NCI-H2029 treated with DMSO at 0.1 percent for 48 hours (cell line): ENCODE measurements around the gene SKOR1.

ENCODE experiments used
- DNase-seq: peaks from one replicate; lab custom pipeline; 2025; lab: John Stamatoyannopoulos, UW

The SKOR1 gene

DNA sequence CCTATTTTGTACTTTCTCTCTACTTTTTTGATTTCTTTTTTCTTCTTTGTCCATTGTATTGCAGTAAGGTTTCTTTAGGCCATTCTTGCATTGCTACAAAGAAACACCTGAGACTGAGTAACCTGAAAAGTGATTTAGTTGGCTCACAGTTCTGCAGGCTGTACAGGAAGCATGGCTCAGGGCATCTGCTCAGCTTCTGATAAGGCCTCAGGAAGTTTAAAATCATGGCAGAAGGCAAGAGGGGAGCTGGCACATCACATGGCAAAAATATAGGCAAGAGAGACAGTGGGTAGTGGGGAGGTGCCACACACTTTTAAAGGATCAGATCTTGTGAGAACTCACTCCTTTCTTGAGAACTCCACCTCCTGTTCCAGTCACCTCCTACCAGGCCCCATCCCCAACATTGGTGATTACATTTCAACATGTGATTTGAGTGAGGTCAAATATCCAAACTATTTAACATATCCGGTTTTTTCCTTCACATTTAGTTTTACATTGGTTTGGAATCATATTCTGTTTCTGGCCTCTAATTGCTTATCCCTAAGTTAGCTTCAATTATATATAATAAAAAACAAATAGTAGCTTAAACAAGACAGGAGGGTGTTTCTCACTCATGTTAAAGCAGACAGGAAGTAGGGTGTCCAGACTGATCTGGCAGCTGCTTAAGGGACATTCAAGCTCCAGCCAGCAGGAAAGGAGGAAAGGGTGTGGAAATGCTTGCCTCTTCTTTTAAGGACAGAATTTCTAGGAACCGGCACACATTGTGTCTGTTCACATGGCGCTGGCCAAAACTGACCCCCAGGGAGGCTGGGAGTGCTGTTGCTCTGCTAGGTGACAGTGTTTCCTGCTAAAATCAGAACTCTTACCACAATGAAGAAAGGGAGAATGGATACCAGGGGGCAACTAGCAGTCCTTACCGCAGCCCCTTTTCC lies 28.8 kb upstream of the SKOR1 start:
- no peak for DNase-seq

GRCh38 chr15:67799801-67800205 lies 25.5 kb upstream of the SKOR1 start:
- no peak for DNase-seq

GRCh38 chr15:67801142-67801541 lies 24.2 kb upstream of the SKOR1 start:
- DNase-seq = no peak

- DNase-seq = no peak
Measured at GRCh38 chr15:67801926-67802914, 23.1 kb upstream of the SKOR1 start.

DNA sequence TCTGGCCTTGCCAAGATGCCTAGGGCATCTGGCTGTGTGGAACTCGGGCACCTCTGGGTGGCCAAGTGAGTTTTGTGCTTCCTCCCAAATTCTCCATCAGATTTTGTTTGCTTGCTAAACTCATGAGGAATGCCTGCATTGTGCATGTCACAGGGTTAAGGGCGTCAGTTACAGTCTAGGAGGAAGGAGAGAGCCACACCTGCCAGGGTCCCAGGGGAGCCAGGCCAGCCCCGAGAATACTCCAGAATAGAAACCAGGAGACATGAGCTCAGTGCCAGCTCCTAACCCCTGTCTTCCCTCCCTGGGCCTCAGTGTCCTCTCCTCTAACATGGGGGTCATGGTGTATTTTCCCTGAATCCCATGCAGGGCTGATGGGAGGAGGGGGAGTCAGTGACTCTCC lies 22.0 kb upstream of the SKOR1 start:
- DNase-seq = no peak

GRCh38 chr15:67803996-67804843 lies 21.1 kb upstream of the SKOR1 start:
- DNase-seq = no peak

DNA sequence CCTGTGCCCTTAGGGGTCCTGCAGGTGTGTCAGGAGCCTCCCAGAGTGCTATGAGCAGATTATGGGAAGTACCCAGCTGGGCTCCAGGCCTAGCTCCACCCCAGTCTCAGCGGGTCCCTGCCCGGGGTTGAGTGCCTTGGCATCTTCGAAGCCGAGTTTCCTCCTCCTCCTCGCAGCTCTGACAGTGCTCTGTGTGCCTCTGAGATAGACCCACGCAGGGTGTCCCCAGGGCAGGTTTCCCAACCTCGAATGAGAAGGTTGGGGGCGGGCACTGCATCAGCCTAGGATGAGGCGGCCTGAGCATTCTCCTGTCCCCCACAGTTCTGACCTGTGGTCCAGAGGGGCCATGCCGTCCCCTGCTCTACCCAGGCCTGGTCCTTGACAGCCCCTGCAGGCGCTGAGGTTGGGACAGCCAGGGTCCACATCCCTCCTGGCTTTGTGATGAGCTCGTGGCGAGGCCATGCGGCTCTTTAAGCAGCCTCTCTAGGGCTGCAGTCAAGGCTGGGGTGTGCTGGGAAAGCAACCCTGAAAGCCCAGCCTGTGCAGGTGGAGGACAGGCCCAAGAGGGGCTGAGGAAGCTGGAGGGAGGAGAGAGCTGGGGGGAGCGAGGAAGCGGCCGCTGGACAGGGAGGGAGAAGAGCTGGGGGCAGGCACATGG lies 20.2 kb upstream of the SKOR1 start:
- no peak for DNase-seq

DNA sequence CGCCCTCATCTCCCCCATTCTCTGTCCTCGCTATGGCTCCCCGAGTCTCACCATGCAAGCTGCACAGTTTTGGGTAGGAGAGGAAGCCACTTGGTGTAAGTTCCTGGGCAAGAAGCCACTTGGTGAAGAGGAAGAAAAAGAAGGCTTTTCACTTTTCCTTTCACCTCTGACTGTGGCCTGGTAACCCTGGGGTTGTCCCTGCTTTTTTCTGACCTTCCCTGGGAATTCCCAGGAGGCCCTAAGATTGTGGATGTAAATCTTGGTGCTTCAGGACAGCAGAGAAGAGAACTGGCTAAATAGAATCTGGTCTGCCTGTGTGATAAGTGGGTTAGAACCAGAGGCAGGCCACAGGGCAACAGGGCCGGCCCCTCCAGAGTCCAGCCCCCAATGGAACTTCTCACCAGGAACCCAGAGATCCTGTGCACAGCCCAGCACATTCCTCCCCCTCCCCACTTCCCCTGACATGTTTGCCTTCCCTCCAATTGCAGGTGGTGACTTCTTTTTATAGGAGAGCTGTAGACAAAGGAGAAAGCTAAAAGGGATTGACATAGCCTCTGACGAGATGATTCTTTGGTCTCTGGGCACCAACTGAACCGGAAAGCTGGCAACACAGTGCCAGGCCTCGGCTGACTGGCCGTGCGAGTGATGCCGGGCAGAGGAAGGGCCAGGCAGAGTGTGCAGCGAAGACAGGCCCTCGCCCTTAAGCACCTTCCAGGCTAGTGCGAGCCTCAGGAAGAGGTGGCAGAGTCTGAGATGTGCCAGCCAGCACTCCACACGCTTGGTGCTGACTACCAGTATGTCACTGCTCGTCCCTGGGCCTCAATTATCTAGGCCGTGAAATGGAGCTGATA lies 19.4 kb upstream of the SKOR1 start:
- no peak for DNase-seq

- no peak for DNase-seq
Measured at GRCh38 chr15:67806536-67806935, 18.8 kb upstream of the SKOR1 start.

GRCh38 chr15:67807141-67807540 lies 18.2 kb upstream of the SKOR1 start:
- DNase-seq = no peak

DNA sequence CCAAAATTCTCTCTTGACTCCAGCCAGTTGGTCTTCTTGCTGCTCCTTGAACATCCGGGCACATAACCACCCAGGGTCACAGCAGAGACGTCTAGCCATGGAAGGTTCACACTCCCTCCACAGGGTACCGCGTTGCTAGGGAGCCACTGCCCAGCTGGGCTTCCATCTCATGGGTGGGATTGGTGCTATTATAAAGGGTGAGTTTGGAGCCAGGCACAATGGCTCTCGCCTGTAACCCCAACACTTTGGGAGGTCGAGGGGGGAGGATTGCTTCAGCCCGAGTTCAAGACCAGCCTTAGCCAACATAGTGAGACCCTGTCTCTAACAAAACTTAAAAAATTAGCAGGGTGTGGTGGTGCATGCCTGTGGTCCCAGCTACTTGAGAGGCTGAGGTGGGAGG lies 17.5 kb upstream of the SKOR1 start:
- DNase-seq = no peak

DNA sequence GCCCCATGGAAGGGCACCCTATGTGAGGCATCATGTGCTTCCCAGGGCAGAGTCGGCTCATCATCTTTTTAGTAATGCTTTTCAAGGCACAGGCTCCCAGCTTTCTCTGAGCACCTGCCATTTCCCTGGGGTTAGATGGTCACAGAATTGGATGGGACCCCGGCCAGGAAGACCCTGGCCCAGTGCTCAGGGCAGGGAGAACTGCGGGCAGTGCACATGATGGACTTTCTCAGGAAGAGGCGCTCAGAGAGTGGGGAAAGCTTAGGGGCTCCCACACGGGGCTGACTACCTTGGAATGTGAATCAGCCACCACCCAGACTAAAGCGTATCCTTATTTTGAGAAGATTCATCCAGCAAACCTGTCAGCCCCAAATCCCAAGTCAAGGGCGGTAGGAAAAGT lies 16.5 kb upstream of the SKOR1 start:
- no peak for DNase-seq

DNA sequence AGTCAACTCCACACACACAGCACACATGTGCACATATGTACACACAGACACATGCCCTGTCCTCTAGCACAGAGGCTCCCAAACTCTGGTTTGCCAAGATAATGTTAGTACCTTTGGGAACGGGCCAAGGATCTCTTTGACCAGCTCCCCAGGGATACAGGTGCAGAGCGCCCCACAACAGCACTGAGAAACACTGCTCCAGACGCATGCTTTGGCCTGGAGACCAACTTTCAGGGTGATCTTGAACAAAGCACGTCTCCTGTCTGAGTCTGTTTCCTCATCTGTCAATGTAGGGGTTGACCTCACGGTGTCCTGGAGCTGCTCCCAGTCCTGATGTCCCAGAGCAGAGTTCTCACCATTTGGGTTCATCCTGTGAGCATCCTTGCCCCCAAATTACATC lies 15.9 kb upstream of the SKOR1 start:
- no peak for DNase-seq

GRCh38 chr15:67809866-67810265 lies 15.4 kb upstream of the SKOR1 start:
- no peak for DNase-seq

DNA sequence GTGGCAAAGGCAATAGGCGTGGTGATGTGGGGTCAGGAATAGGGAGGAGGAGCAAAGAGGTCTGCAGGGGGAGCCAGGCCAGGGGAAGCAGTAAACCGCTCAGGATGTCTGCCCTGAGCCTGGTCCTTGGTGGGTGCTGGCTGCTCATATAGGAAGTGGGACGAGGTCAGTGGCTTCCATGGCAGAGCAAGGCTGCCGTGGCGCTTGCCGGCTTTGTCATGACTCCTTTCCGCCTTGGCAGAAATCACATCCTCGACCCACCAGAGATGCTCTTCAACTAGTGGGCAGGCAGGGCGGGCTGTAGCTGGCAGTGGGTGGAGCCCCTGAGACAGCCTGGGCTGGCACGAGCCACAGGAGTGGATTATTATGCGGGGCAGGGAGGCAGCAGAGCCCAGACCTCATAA lies 13.1 kb upstream of the SKOR1 start:
- no peak for DNase-seq

- DNase-seq = no peak
Measured at GRCh38 chr15:67813104-67813634, 12.1 kb upstream of the SKOR1 start.

DNA sequence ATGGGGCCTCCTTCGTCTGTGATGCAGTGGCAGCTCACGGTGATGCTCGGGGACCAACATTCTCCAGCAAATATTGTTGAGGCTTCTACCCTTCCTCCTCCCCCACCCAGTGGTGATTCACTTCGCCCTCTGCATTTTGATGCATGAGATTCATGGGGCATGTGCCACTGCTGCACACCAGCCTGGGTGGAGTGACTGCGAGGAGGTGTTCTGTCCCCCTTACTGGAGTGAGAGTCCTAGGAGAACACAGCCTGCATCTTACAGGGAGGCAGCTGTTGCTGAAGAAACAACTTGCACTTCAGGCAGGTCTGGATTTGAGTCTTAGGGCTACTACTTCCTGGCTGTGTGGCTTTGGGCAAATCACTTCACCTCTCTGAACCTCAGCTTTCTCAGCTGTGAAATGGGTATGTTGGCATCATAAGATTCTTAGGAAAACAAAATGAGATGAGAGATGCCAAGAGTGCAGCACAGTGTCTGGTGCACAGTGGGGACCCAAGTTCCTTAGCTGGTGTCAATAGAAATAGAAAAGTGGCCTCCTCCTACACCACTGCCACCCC lies 10.2 kb upstream of the SKOR1 start:
- DNase-seq = no peak

DNA sequence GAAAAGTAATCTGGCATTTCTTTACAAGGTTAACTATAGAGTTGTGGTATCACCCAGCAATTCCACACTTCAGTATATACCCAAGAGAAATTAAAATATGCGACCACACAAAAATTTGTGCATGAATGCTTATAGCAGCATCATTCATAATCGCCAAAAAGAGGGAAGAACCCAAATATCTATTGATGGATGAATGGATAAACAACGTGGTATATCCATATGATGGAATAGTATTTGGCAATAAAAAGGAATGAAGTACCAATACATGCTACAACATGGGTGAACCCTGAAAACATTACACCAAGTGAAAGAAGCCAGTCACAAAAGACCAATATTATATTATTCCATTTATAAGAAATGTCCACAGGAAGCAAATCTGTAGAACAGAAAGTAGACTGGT lies 8.6 kb upstream of the SKOR1 start:
- no peak for DNase-seq

GRCh38 chr15:67818464-67818863 lies 6.8 kb upstream of the SKOR1 start:
- DNase-seq = no peak

- DNase-seq = no peak
Measured at GRCh38 chr15:67819636-67820035, 5.7 kb upstream of the SKOR1 start.
